Activated CD4-positive, alpha-beta memory T cell treated with anti-CD3 and anti-CD28 coated beads for 36 hours (primary cell): ENCODE results near the gene QRFP. TPM values are rescaled to one million over a fixed set of nuclear protein-coding genes. Genes with fewer than 3 reads are reported as not detected.
A peak's percentile ranks its signal among the peaks of the same experiment; 100 is the strongest.

Experiments
- CTCF ChIA-PET: fragments of 350-600 bp; sonication (Branson Sonifier 250); formaldehyde crosslinking; loops from one replicate; lab custom pipeline; 2021; ENCODE audit warnings: antibody characterized with exemption, inconsistent platforms; lab: Charles Lee
- POLR2A ChIA-PET: fragments of 350-600 bp; sonication (Branson Sonifier 250); formaldehyde crosslinking; loops from one replicate; lab custom pipeline; 2021; ENCODE audit warnings: antibody characterized with exemption; lab: Charles Lee
- DNase-seq: peaks from one replicate; pipeline ENCODE4 v3.0.0-alpha.2; 2020
- H3K27ac Mint-ChIP-seq: one replicate; pipeline ENCODE4 v1.8.0; 2021; ENCODE audit warnings: mixed read lengths
- H3K27me3 Mint-ChIP-seq: one replicate; pipeline ENCODE4 v1.8.0; 2021; ENCODE audit warnings: mixed read lengths
- H3K36me3 Mint-ChIP-seq: one replicate; pipeline ENCODE4 v1.8.0; 2021; ENCODE audit warnings: mixed read lengths
- H3K4me1 Mint-ChIP-seq: one replicate; pipeline ENCODE4 v1.8.0; 2021; ENCODE audit warnings: low read depth, mixed read lengths
- H3K4me3 Mint-ChIP-seq: one replicate; pipeline ENCODE4 v1.8.0; 2021; ENCODE audit warnings: mild to moderate bottlenecking, mixed read lengths
- H3K9me3 Mint-ChIP-seq: one replicate; pipeline ENCODE4 v1.8.0; 2021; ENCODE audit warnings: mixed read lengths
- intact Hi-C: fragments of 100-400 bp; cut with micrococcal nuclease; formaldehyde crosslinking; loops from one replicate; pipeline ENCODE4 v1.15.1; 2023
- total RNA-seq, 2 experiments: library from RNA; stranded (reverse); gene quantifications; one replicate each; pipeline ENCODE4 v1.2.3, GENCODE V29; 2021

QRFP gene
- total RNA-seq, 2 experiments from 2014 or later, result not detected

DNA sequence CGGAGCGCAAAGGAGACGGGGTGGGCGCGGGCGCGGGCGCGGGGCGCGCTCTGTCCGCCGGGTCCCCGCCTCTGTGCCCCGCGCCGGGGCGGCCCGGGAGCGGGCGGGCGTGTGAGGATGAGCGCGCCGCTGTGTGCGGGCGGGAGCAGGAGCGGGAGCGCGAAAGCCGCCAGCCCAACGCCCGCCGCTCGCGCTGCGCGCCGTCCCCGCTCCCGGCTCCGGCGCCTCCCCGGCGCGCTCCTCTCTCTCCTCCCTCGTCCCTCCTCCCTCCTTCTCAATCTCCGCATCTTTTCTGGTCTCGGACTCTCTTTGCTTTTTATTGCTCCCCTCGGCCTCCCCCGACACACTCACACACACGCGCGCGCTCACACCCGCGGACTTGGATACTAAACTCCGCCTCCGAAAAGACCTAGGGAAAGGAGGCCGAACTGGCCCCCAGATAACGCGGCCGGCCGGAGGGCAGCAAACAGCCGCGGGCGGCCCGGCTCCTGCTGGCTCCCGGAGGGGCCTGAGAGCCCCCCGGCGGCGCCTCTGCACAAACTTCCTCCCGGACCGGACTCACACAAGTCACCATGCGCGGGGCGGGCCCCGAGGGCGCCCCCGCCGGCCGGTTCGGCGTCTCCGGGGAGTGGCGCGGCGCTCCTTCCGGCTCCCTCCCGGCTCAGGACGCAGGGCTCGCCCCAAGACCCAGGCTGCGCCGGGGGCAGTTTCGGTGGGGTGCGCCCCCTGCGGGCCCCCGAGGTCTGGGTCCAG lies 42.2 kb upstream of the QRFP start, which contains the start of gene FIBCD1:
FIBCD1 (minus strand) TSS at position 596 of the 753 bp plus-strand sequence. CDS start 640 bp downstream, outside the sequence.
- intact Hi-C loops, result no loop called here
- no peaks in the 10 kb centered on the region for H3K36me3 Mint-ChIP-seq
- no peaks in the 10 kb centered on the region for H3K9me3 Mint-ChIP-seq
- H3K27me3 Mint-ChIP-seq, result peaks cover 51% of the 10 kb centered on the region
- CTCF ChIA-PET, result interaction anchor here (1.0 kb wide), 1 partner anchor 107 kb away, joined by 3 read pairs; no protein-coding TSS in a partner anchor
- POLR2A ChIA-PET, result no interaction called here
- H3K4me3 Mint-ChIP-seq, result no peak within 1 kb of the TSS
- no peak within 1 kb of the TSS for H3K27ac Mint-ChIP-seq
- DNase-seq, result peak; percentile 24
- peaks cover 8% of the 10 kb centered on the region for H3K4me1 Mint-ChIP-seq

- POLR2A ChIA-PET, result no interaction called here
- peaks cover 50% of the 10 kb centered on the region for H3K27me3 Mint-ChIP-seq
- no peak for DNase-seq
- no peaks in the 10 kb centered on the region for H3K36me3 Mint-ChIP-seq
- no peak overlapping the region for H3K4me3 Mint-ChIP-seq
- H3K9me3 Mint-ChIP-seq, result no peaks in the 10 kb centered on the region
- H3K4me1 Mint-ChIP-seq, result peaks cover 8% of the 10 kb centered on the region
- no peak overlapping the region for H3K27ac Mint-ChIP-seq
- intact Hi-C loops, result no loop called here
- CTCF ChIA-PET, result no interaction called here
Measured at GRCh38 chr9:130938184-130938651, 41.6 kb upstream of the QRFP start.

DNA sequence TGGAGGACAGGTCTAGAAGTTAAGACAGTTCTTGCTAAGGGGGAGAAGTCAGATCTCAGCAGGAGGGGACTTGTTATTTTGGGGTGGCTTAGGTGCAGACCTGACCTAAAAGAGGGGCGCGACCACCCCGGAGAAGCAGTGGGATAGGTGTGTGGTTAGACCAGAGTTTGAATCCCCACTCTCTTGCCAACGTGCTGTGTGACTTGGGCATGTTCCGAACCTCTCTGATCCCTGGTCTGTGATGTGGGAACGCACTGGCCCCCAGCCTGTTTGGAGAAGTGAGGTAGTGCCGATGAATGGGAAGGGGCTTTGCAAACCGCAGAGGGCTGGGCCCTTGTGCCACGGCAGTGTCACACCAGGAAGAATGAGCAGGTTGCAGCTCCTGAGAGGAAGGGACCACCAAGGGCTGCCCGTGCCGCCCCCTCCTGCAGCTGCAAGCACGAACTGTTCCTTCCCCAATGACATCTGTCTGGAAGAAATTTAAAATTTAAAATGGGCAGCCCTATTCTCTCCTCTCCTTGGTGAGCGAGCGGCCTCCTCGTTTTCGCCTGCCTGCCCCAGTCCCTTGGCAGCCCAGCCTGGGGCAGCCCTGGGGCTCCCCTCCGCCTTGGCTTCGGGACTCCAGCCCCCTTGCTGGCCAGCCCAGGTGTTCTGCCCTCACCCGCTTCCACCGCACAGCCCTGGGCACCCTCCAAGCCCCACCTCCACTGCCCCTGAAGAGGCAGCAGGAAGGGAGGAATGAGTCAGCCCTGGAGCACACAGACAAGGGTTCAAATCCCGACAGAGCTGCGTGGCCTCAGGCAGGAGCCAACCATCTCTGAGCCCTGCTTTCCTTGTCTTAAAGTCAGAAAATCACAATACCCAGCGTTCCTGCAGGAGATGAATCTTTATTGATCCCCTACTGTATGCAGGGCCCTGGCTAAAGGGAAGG lies 40.8 kb upstream of the QRFP start:
- Mint-ChIP-seq H3K27me3 (peaks cover 55% of the 10 kb centered on the region), H3K36me3 (no peaks in the 10 kb centered on the region), H3K27ac (no peak overlapping the region), H3K4me1 (peaks cover 8% of the 10 kb centered on the region), H3K4me3 (no peak overlapping the region), H3K9me3 (no peaks in the 10 kb centered on the region)
- CTCF ChIA-PET, result no interaction called here
- POLR2A ChIA-PET, result no interaction called here
- no peak for DNase-seq
- intact Hi-C loops, result no loop called here

DNA sequence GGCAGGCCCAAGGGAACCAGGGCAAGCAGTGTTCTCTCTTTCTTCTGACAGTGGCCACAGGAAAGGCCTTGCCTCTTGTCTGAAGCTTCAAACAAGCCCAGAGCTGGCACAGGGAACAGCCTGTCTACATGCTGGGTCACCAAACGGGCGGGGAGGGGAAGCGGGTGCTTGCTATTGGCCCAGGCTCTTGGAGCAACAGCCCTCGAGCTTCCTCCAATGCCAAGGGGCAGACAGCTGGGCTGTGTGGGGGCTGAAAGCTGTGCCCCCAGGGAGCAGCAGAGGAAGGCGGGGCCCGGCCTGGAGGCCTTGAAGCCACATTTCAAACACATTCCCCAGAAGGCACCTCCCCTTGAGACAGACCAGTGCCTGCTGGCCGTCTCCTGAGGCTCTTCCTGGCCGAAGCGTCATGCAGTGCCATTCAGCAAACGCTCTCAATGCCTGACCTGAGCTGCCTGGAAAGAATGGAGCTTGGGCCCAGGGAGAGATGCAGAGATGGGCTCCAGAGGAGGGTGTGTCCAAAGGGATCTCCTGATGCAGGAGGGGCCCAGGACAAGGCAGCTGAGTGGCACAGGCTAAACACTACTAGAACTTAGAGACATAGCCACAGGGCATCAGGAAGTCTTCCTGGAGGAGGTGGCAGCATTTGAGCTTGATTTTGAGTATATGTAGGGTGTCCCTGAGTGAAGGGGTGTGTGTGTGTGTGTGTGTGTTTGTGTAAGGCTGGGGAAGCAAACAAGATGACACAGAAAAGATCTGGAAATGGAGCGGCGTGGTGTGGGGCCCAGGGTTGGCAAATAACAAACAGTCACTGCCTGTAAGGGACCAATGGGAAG lies 39.9 kb upstream of the QRFP start:
- Mint-ChIP-seq H3K4me1 (peaks cover 8% of the 10 kb centered on the region), H3K4me3 (no peak overlapping the region), H3K9me3 (no peaks in the 10 kb centered on the region), H3K27ac (no peak overlapping the region), H3K36me3 (no peaks in the 10 kb centered on the region), H3K27me3 (peaks cover 57% of the 10 kb centered on the region)
- intact Hi-C loops, result no loop called here
- ChIA-PET POLR2A (interaction anchor here (0.6 kb wide), 1 partner anchor 820 kb away, joined by 3 read pairs; no protein-coding TSS in a partner anchor), CTCF (no interaction called here)
- DNase-seq, result no peak

- H3K27me3 Mint-ChIP-seq, result peaks cover 52% of the 10 kb centered on the region
- no peak for DNase-seq
- POLR2A ChIA-PET, result no interaction called here
- no peak overlapping the region for H3K27ac Mint-ChIP-seq
- no peaks in the 10 kb centered on the region for H3K36me3 Mint-ChIP-seq
- intact Hi-C loops, result no loop called here
- no peaks in the 10 kb centered on the region for H3K9me3 Mint-ChIP-seq
- CTCF ChIA-PET, result no interaction called here
- H3K4me1 Mint-ChIP-seq, result peaks cover 5% of the 10 kb centered on the region
- no peak overlapping the region for H3K4me3 Mint-ChIP-seq
Measured at GRCh38 chr9:130935648-130936271, 39.1 kb upstream of the QRFP start.

DNA sequence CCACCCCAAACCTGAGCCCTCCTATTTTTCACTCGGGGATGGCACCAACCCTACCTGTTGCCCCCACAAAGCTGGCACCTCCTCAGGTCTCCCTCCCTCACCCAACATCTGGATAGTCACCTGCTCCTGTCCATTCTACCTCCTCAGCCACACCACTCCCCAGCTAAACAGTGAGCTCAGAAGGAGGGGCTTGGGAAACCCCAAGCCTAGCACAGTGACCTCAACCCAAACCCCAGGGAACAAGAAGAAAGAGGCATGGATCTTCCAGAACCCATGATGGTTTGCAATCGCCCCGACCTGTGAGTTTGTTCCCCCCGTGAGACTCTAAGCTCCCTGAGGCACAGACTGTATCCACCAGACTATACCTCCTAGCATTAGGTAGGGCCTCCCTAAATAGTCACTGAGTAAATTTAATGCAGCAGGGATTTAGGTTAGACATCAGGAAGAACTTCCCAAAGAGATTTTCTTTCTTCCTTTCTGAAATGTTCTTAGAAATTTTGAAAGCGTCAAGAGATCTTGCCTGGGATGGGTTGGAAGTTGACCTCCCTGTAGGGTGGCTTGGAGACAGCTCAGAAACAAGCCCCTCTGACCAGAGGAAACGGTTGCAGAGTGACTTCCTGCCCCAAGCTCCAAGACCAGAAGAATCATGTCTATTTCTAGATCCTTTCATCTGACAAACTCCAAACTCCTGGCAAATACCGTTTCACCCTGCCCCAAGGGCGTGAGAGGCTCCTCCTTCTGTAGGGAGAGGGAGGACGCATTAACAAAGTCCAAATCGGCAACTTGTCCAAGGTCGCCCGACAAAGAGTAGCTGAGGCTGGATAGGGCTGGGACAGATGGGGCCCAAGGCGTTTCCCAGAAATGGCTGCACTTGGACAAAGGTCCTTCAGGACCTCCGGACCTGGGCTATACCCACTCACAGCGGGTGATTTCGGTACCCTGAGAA lies 38.4 kb upstream of the QRFP start:
- Mint-ChIP-seq H3K36me3 (no peaks in the 10 kb centered on the region), H3K4me3 (no peak overlapping the region), H3K9me3 (no peaks in the 10 kb centered on the region), H3K4me1 (peaks cover 2% of the 10 kb centered on the region), H3K27ac (no peak overlapping the region), H3K27me3 (peaks cover 46% of the 10 kb centered on the region)
- CTCF ChIA-PET, result no interaction called here
- DNase-seq, result no peak
- intact Hi-C loops, result no loop called here
- POLR2A ChIA-PET, result no interaction called here

DNA sequence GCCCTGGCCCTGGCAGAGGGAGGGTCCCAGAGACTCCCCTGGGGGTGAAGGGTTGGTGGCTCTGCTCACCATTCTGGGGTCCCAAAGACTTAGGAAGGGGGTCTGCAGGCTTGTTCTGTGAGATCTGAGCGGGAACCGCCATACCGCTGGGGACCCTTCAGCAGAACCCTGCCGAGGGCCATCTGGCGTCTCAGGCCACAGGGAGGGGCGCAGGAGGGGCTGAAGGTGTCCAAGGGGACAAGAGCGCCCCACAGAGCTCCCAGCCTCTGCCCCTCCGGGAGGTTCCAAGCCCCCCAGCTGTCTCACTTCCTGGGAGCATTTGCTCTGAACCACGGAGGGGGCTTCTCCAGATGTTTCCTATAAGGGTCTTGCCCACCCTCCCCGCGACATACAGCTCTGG lies 37.6 kb upstream of the QRFP start:
- peaks cover 2% of the 10 kb centered on the region for H3K4me1 Mint-ChIP-seq
- ChIA-PET POLR2A (no interaction called here), CTCF (no interaction called here)
- H3K36me3 Mint-ChIP-seq, result no peaks in the 10 kb centered on the region
- H3K27me3 Mint-ChIP-seq, result peaks cover 46% of the 10 kb centered on the region
- H3K27ac Mint-ChIP-seq, result no peak overlapping the region
- intact Hi-C loops, result no loop called here
- no peak for DNase-seq
- no peaks in the 10 kb centered on the region for H3K9me3 Mint-ChIP-seq
- no peak overlapping the region for H3K4me3 Mint-ChIP-seq

DNA sequence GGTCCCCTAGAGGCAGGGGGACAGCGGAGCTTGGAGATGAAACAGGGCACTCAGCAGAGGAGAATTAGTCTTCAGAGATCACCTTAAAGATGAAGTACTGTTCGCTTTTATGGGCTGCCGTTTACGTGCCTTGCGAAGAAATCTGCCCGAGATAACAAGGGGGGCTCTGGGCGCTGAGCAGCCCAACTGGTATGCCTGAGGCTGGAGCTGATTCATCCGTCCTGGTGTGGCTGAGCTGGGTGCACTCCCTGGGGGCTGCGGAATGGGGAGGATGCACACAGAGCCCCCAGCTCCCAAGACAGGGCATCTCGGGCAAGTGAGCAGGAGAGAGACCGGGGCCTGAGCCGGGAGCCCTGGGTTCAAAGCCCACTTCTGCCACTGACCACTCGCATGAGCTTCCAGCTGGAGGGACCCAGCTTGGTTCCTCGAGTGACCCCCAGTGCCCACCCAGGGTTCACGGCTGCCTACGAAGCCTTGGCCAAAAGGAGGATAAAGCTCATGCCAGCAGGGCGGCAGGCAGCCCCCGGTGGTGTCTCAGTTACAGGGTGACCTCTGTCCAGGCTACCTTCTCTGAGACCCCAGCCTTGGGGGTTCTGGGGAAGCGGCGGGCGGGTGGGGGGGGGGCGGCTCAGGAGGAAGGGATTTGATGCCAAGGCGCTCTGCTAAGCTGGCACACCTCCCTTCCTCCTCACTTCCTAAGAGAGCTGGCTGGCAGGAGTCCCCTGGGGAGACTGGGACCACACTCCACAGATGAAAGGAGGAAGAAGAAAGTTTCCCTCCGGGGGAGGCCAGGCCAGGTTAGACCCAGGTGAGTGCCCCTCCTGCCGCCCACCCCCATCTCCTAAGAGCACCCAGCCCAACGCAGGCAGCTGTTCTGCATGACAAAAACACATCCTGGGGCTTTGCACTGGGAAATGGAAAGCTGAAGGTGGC lies 36.8 kb upstream of the QRFP start:
- ChIA-PET POLR2A (interaction anchor here (0.6 kb wide), 1 partner anchor 90 kb away, joined by 3 read pairs; no protein-coding TSS in a partner anchor), CTCF (interaction anchor here (0.7 to 0.9 kb wide), 3 partner anchors 67 to 249 kb away, joined by 3 to 4 read pairs (median 3); no protein-coding TSS in a partner anchor)
- Mint-ChIP-seq H3K4me1 (no peaks in the 10 kb centered on the region), H3K9me3 (no peaks in the 10 kb centered on the region), H3K36me3 (no peaks in the 10 kb centered on the region), H3K27me3 (peaks cover 44% of the 10 kb centered on the region), H3K27ac (no peak overlapping the region), H3K4me3 (no peak overlapping the region)
- DNase-seq, result no peak
- intact Hi-C loops, result no loop called here

DNA sequence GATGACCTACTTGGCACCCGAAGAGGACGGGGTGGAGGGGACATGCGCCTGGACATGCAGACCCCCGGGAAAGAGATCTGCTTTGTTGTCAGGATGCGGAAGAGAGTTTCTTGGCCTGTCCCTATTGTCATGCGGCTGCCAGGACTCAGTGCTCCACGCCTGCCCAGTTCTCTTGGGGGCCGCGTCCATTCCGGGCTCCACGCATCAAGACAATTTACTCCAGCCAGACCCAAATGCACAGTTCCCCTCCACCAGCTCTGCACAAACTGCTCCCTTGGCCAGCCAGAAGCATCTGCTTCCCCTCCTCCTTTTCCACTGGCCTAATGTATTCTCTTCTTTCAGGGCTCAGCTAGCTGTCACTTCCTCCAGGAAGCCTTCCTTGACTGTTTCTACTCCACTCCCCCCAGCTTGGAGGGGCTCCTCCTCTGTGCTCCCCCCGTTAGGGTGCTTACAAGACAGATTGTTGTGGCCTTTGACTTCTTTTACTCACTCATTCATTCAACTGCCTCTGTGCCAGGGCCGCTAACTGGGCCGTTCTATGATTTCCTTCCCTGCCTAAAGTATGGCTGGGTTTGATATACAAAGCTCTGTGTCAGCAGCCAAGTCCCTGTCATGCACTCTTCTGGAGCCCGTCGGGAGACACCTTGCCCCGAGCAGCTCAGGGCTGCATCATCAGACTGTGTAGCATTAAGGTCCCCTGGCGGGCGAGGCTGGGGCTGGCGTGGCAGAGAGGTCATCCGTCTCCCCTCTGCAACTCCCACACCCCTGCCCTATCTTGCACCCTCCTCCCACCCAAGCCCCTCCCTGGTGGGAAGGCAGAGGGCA lies 35.9 kb upstream of the QRFP start:
- CTCF ChIA-PET, result interaction anchor here (0.7 to 0.9 kb wide), 3 partner anchors 66 to 248 kb away, joined by 3 to 4 read pairs (median 3); no protein-coding TSS in a partner anchor
- DNase-seq, result no peak
- Mint-ChIP-seq H3K9me3 (no peaks in the 10 kb centered on the region), H3K4me3 (no peak overlapping the region), H3K36me3 (no peaks in the 10 kb centered on the region), H3K27me3 (peaks cover 40% of the 10 kb centered on the region), H3K27ac (no peak overlapping the region), H3K4me1 (no peaks in the 10 kb centered on the region)
- intact Hi-C loops, result no loop called here
- POLR2A ChIA-PET, result interaction anchor here (0.6 kb wide), 1 partner anchor 89 kb away, joined by 3 read pairs; no protein-coding TSS in a partner anchor
